Subcutaneous adipose tissue (tissue), 4 donors: ENCODE measurements around the gene PTGER1. TPM values are rescaled to one million over a fixed set of nuclear protein-coding genes. Genes with fewer than 3 reads are reported as not detected.

ENCODE experiments used
- CTCF ChIP-seq: fragments of 450-650 bp; IDR thresholded peaks from one replicate; pipeline ENCODE4 v1.5.1; 2016; ENCODE audit warnings: low read depth, mild to moderate bottlenecking, control low read depth, antibody characterized with exemption, moderate library complexity
- total RNA-seq, 4 donors: library from RNA; depleted of rRNA; stranded (reverse); fragments of >200 nt; gene quantifications; one replicate each; pipeline ENCODE4 v1.1.0, GENCODE V29; 2016

The PTGER1 gene
- total RNA-seq, 4 donors from 2014 or later, result 0.49 TPM; not detected in 3

- TF ChIP-seq CTCF, result no peak
Observed at GRCh38 chr19:14472202-14472938, 2.8 kb downstream of the PTGER1 start.

DNA sequence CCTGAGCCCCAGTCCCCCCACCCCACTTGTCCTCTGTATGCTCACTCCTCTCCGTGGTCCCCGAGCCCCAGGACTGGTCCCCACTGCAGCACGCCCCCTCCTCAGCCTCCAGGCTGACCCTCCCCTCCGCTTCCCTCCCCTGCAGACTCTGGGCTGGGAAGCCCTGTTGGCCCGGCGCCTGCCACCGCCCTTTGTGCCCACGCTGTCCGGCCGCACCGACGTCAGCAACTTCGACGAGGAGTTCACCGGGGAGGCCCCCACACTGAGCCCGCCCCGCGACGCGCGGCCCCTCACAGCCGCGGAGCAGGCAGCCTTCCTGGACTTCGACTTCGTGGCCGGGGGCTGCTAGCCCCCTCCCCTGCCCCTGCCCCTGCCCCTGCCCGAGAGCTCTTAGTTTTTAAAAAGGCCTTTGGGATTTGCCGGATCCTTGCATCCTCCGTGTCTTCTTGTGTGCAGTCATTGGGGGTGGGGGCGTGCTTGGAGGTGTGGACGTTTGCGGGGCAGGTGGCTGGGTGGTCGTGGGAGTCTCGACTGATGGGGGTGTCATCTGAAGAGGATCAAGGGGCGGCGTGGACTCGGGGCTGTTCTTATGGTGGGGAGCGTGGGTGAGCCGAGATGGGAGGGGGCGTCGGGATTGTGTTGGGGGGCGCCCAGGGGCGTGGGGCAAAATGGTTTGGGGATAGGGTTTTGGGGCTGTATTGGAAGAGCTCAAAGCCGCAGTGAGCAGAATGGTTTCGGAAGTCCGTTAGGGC is 3.5 kb downstream of the PTGER1 start:
- no peak for TF ChIP-seq CTCF

DNA sequence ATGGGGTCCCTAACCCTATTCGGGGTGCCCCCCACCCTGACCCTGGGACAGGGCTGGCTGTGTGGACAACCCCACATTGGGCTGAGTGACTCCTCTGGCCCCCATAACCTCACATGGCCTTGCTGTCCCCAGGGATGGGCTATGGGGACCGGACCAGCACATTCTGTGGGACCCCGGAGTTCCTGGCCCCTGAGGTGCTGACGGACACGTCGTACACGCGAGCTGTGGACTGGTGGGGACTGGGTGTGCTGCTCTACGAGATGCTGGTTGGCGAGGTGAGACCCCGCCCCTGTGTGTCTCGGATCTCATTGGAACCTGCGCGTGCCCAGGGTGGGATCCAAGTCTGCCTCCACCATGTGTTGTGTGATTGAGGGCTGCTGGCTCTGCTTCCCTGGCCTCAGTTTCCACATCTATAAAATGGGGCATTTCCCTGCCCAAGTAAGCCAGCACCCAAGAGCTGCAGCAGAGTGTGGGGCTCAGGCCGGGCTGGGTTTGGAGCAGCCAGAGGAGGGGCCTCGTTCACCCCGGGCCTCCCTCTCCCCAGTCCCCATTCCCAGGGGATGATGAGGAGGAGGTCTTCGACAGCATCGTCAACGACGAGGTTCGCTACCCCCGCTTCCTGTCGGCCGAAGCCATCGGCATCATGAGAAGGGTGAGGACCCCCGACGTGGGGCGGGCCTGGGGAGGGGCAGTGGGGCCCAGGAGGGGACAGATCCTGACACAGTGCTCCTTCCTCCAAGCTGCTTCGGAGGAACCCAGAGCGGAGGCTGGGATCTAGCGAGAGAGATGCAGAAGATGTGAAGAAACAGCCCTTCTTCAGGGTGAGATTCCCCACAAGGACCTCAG is 4.9 kb downstream of the PTGER1 start:
- TF ChIP-seq CTCF, result no peak

GRCh38 chr19:14467816-14468215 is 7.3 kb downstream of the PTGER1 start:
- no peak for TF ChIP-seq CTCF

- TF ChIP-seq CTCF, result no peak
Observed at GRCh38 chr19:14467391-14467790, 7.8 kb downstream of the PTGER1 start.

GRCh38 chr19:14463747-14464146 is 11.4 kb downstream of the PTGER1 start:
- TF ChIP-seq CTCF, result no peak

DNA sequence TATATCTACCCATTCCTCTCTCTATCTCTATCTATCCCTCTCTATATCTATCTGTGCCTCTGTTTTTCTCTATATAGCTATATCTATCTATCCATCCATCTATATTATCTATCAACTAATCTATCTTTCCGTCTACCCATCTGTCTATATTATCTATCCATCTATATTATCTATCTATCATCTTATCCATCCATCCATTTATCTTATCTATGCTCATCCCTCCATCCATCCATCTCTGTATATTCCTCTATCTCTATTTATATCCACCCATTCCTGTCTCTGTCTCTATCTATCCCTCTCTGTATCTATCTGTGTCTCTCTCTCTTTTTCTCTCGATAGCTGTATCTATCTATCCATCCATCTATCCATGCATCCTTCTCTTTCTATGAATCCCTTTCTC is 14.2 kb downstream of the PTGER1 start:
- no peak for TF ChIP-seq CTCF
